Upper lobe of left lung (tissue), 4 donors: ENCODE results near the gene SULT1C2.

Experiments used
- EP300 ChIP-seq, 4 donors: sonication (generic); formaldehyde crosslinking; IDR thresholded peaks; one replicate each; pipeline ENCODE4 v1.5.1; 2017; ENCODE audit warnings: antibody characterized with exemption in 4 of 4, control low read depth in 2 of 4
- POLR2A ChIP-seq, 4 donors: fragments of 450-650 bp; IDR thresholded peaks; one replicate each; pipeline ENCODE4 v1.5.1; 2016 to 2017; ENCODE audit warnings: antibody characterized with exemption in 4 of 4, mild to moderate bottlenecking in 2 of 4
- POLR2AphosphoS5 ChIP-seq, 2 donors: sonication (generic); formaldehyde crosslinking; IDR thresholded peaks; one replicate each; pipeline ENCODE4 v1.5.1; 2017; ENCODE audit warnings: antibody characterized with exemption in 2 of 2
- TF ChIP-seq, protein P1 (sequence below), 6 experiments: fragments of 450-650 bp in 4 of 6; fragments of 200-600 bp in 2 of 6; sonication (generic) in 2 of 6; IDR thresholded peaks; one replicate each; pipeline ENCODE4 v1.5.1; 2016 to 2019; ENCODE audit warnings: antibody characterized with exemption in 6 of 6

DNA sequence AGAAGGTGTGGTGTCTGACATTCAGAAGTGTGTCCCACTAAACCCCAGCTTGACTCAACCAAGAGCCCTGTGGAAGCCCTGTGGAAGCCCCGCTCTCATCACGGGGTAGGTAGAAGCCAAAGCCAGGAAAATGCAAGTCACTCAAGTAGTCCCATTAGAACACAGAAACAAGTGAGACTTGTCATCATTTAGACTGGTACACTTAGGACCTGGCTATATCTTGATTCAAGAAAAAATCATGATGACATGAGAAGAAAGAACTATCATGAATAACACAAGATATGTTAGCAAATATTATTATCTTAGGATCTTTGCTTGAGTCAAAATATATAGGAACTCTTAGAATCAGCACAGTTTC is 60.9 kb downstream of the SULT1C2 start:
- TF ChIP-seq, protein P1, sequence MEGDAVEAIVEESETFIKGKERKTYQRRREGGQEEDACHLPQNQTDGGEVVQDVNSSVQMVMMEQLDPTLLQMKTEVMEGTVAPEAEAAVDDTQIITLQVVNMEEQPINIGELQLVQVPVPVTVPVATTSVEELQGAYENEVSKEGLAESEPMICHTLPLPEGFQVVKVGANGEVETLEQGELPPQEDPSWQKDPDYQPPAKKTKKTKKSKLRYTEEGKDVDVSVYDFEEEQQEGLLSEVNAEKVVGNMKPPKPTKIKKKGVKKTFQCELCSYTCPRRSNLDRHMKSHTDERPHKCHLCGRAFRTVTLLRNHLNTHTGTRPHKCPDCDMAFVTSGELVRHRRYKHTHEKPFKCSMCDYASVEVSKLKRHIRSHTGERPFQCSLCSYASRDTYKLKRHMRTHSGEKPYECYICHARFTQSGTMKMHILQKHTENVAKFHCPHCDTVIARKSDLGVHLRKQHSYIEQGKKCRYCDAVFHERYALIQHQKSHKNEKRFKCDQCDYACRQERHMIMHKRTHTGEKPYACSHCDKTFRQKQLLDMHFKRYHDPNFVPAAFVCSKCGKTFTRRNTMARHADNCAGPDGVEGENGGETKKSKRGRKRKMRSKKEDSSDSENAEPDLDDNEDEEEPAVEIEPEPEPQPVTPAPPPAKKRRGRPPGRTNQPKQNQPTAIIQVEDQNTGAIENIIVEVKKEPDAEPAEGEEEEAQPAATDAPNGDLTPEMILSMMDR (IDR thresholded peaks at IDR 0.05) = no peak
- no peak for TF ChIP-seq POLR2AphosphoS5 (IDR thresholded peaks at IDR 0.05)
- TF ChIP-seq POLR2A (IDR thresholded peaks at IDR 0.05) = no peak
- no peak for TF ChIP-seq EP300 (IDR thresholded peaks at IDR 0.05)
